Measurements from ENCODE around the gene NPY1R.

NPY1R gene

DNA sequence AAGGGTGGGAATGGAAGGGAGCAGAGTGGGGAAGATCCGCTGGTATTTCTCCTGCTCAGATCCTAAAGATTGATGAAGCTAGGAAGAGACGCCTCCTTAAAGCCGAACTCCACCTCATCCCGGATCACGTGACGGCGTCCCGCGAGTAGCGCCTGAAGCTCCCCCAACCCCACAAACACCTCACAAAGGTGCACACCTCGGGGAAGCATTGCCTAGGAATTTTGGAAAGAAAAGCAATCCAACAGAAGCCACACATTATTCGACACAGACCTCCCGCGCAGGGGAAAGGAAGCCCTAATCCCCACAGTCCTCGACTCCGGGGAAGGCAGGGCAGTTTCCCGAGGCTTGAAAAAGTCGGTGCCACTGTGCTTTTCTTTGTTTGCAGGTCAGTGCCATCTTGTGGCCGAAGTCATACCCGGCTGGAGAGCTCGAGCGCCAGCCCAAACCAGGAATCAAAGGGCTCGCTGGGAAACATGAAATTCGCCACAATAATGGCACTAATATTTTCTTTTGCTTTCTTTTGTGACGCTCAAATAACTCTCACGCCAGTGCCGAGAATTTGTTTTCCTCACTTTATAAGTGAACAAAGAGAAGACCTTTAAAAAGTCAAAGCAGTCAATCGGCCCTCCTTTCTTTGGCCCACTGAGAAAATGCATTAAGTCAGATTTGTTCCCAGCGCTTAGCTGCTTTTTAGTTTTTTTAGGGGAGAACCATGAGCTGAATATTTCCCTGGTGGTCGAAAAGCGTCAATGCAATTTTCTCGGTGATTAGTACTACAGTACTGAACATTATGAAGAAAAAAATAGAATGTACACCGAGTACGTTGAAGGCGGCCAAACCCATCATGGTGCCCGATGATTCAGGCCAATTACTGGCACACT, at the start of gene NPY1R:
TSS of gene NPY1R (minus strand) at position 71 of the 881 bp plus-strand sequence. CDS start 6,042 bp downstream, outside the sequence.
- DNase-seq (ENCODE audit: low read depth in 2 of 2) = peak; percentile 5 to 43

DNA sequence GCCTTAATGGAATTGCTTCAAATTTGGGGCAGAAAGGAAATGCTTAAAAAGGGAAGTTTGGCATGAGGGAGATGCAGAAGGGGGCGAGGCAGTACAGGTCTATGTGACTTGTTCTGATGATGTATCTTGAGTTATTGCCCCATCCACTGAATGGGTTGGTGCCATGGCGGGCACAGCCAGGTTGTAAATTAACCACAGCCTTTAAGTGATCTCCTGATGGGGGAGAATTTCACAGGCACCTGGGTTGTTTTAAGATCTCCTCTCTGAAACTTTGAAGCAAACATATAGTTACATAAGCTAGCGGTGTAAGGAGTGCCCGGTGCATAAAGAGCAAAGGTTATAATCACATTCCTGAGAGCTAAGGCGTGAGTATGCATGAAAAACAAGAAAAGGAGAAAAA, 48.3 kb upstream of the NPY1R start:
- no peak for DNase-seq (ENCODE audit: low read depth in 2 of 2)

DNA sequence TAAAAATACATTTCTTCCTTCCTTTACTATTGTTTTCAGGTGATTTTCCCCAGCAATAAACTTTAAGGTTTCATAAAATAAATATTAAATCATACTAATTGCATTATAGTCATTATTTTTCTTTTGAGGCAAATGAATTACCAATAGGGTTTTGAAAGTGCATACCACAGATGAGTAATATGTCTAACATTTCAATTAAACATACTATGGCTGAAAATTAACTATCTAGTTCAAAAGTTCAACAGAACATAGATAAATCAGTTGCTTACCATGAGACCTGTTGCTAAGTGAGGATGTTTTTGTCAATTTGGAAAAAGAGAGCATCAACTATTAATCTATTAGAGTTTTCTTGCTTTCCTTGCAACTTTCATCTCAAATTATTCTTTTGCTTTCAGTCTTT, 46.3 kb upstream of the NPY1R start:
- no peak for DNase-seq (ENCODE audit: low read depth in 2 of 2)

DNA sequence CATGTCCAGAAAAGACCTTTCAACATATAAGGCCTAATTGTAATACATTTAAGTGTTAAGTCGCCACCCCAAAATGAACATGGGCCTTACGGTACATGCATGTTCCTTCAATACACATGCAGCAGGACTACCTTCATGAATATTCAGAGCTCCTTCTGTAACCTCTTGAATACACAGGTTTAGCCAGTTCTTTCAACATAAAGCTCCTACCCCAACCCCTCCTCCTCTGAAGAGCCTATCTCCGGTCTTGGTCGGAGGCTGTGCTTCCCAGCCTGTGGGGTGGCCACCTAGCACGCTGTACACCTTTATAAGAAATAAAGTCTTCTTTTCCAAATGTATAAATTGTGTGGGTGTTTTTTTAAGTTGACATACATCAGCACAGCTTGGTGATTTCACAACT, 39.6 kb upstream of the NPY1R start:
- DNase-seq (ENCODE audit: low read depth in 2 of 2) = no peak

DNA sequence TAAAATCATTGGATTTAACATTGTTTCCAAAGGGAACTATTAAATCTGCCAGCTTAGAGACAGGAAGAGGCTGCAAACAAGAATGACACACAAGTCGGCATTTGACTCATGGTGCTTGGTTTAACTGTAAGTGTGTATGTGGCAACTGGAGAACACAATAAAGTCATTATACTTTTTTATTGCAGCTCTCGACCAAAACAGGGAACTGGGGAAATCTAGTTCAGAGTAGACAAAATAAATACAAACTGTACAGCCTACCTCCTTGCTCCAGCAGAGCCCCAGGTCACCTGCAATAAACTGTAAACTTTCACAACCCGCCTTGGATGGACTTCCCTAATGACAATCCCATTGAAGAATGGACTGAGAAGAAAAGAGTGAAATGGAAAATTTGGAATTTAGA, 35.3 kb upstream of the NPY1R start:
- DNase-seq (ENCODE audit: low read depth in 2 of 2) = no peak

DNA sequence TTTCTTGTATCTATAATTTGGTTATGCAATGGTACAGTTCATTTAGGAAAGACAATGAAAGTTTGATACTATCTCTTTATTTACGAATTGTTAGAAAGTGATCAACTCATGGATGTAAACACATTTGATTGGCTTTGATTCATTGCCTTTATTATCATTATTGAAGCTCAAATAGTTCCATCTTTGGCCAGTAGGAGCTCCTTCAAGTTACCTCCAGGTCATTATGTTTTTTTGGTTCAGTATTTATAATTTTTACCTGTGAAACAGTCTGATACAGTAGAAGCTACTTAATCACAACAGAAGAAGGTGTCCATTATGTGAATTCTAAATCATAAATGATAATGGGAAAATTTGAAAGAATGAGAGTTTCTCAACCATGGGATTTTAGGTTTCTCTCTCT, 23.7 kb upstream of the NPY1R start:
- DNase-seq (ENCODE audit: low read depth in 2 of 2) = no peak

DNA sequence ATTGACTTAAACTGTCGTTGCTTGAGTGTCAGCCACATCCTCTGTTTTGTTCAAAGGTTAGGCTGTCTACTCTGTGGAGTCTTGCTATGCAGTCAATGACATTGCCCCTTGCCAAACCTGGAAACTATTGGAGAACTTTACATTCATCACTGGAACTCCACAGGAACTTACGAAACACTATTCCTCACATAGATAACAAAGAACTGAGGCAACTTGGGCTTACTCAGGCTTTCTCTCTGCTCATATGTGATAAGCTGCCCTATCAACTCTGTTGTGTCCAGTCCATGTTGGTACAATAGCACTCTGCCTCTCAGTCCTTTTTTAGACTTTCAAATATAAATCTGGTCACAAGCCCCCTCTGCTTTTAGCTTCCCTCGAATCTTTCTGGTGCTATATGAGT, 20.7 kb upstream of the NPY1R start:
- no peak for DNase-seq (ENCODE audit: low read depth in 2 of 2)

DNA sequence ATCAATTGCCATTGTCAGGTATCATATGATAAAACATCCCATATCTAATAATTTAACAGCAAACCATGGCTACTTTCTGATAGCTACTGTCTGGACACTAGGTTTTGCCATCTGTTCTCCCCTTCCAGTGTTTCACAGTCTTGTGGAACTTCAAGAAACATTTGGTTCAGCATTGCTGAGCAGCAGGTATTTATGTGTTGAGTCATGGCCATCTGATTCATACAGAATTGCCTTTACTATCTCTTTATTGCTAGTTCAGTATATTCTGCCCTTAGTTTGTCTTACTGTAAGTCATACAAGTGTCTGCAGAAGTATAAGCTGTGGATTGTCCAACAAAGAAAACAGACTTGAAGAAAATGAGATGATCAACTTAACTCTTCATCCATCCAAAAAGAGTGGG, 18.3 kb upstream of the NPY1R start:
- DNase-seq (ENCODE audit: low read depth in 2 of 2) = no peak

DNA sequence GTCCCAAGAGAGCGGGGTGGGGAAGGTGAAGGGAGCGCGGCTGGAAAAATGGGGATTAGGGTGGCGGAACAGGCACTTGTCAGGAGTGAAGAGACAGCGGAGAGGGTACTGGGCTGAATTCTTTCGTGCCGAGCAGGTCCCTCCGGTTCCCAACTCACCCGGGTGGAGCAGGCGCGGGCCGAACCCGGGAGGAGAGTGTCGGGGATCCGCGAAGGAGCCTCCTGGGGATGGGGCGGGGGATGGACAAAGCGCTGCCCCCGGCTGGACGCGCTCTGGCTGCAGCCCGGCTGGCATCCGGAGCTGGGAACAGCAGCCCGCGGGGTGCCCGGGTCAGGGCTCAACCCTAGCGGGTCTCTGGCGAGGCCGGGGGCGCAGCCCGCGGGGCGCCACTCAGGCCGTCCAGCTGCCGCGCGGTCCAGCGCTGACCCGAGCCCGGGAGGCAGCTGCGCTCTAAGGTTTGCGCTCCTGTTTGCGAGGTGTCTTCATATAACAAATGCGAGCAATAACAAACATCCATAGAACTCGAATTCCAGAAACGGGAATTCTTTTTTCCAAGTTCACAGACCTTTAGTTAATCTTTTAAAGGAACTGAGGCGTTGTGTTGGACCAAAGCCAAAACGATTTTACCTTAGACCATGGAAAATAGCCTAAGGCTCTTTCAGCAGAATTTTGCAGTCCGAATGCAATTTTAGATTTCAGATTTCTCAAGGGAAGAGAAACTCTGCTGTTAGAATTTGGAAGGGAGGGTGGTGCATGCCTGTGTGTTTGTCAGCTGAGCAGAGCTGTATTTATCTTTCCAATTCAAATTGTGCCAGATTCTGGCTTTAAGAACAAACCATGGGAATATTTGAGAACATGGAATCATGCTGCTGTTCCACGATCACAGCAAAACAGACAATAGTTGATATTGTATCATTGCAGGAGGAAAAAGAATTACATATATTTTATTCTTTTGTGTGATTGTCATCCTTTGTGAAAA, 12.0 kb upstream of the NPY1R start:
- DNase-seq (ENCODE audit: low read depth in 2 of 2) = no peak

DNA sequence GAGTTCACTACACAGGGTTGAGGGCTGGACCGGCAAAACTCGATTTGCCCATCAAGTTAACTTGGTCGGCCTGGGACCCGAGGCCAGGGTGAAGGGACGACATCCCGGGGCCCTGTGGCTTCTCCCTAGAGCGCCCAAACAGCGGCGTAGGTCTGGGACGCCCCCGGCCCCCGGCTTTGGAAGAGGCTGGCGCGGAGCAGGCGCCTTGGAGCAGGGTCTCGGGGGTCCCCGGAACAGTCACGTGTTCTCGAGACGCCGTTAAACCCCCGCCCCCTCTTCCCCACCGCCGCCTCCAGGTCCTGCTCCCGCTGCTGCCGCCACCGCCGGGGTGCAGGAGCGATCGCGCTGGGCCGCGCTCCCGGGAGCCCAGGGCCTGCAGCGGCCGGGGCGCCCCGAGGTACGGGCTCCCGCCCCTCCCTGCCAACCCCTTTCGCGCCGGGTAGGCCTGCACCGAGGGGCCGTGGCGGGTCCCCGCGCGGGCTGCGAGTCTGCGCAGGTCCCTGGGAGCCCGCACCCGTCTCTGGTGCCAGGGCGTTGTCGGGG, 11.3 kb upstream of the NPY1R start, which contains the start of gene NPY5R:
TSS of gene NPY5R (plus strand) at position 289 of the 543 bp plus-strand sequence. CDS start 6,382 bp downstream, outside the sequence.
- DNase-seq (ENCODE audit: low read depth in 2 of 2) = no peak

DNA sequence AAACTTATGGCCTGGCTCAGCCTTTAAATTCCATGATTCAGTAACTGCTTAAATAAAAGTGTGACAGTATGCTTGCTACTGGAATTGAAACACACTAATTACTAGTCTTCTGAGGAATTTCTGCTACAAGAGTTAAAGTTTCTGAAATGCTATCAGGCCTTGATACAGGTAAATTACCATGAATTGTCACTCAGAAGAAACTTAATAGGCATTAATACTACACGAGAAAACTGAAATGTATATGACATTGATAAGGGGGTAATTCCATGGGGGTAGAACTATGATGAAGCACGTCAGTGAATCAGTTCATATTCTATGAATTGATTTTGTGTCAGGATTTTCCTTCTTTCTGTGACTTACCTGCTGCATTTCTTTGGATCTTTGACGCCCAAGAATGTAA, 3.0 kb upstream of the NPY1R start:
- no peak for DNase-seq (ENCODE audit: low read depth in 2 of 2)

DNA sequence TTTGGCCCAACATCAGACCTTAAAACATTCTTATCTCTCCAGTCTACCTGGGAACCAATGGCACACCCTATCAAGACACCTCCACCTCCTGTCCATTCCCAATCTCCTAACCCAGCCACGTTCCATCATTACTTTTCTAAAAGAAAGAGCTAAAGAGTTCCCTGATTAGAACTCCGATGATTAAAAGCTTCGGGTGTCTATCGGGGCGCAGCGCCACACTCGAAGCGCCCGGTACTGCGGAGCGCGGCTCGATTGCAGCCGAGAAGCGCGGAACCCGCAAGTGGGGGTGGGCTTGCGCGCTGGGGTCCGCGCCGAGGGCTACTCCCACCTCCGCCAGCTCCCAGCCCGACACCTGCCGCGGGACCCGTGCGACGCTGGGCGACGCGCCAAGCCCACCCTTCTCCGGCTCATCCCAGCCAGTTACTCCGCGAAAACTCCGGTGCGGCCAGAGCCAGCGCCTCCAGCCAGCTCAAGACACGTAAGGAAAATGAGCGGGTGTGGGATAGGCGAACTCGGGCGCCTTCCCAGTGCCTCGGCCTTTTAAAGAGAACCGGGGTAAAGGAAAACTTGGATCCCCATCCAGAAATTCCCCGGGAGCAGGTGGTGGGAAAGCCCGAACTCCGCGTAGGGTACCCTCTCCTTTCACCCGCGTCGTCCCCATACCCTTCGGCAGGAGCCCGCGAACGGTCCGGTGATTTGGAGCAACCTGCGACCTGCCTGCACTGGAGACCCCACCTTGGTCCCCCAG, 593 bp downstream of the NPY1R start:
- DNase-seq (ENCODE audit: low read depth in 2 of 2) = no peak

DNA sequence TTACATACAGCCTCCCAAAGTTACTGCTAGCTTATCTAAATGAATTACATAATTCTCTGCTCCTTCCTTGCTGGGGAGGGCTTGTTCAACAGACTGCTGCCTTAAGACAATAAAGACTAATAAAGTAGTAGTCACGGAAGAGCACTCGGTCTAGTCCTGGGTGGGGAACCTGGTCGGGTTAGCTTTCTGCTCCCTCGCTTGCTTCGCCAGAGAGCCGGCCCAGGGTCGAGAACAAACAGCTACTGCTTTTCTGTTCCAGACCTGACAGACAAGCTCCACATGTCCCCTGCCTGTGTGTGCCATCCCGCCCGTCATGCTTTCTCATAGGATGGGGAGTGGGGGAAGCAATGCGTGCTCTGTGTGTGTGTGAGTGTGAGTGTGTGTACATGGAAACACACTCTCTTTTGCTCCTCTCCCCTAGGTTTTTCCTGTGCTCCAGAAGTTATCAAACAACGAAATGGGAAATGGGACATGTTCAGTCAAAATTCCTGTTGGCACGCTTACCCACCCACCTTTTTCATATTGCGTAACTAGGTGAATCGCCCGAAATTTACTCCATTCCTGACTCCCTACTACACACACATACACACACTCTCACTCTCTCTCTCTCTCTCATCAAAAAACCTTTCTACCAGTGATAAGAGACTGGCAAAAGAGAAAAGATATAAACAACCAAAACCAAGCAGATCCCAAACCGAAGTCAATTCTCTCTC, 1.3 kb downstream of the NPY1R start:
- no peak for DNase-seq (ENCODE audit: low read depth in 2 of 2)

DNA sequence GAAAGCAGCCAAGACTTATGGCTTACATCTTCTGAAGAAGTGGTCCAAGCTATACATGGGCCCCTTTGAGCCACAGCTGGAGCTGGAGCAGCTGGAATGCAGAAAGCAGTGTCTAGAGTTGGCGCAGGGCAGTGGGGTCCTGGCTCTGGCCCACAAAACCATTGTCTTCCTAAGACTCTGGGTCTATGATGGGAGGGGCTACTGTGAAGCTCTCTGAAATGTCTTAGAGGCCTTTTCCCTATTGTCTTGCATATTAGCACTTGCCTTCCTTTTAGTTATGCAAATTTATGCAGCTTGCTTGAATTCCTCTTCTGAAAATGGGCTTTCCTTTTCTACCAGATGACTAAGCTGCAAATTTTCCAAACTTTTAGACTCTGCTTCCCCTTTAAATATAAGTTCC, 15.3 kb downstream of the NPY1R start:
- no peak for DNase-seq (ENCODE audit: low read depth in 2 of 2)

DNA sequence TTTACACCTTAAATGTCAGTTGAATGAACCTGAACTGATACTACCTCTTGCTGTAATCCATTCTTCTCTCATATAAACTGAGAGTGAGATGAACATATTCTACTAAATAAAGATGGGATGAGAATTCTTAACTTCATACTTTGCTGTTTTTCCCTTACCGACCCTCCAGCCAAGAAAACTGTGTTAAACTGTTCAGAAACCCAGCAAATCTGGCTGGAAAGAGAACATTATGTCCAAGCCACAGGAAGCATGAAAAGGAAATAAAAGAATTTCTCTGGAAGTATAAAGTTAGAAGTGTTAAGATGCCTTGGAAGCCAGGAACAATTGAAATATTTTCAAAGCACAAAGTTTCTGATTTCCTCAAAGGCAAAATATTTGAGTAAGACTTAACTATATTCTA, 22.9 kb downstream of the NPY1R start:
- DNase-seq (ENCODE audit: low read depth in 2 of 2) = no peak

DNA sequence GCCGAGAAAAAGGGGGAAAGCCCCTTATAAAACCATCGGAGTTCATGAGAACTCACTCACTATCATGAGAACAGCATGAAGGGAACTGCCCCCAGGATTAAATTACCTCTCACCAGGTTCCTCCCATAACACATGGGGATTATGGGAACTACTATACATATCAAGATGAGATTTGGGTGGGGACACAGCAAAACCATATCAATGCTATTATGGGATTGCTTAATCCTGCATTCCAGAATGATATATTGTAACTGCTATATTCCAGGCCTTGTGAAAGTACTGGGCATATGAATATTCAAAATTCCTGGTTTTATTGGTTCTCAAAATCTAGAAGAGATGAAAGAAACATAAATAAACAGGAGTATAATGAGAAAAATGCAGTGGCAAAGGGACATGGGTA, 29.3 kb downstream of the NPY1R start:
- no peak for DNase-seq (ENCODE audit: low read depth in 2 of 2)

DNA sequence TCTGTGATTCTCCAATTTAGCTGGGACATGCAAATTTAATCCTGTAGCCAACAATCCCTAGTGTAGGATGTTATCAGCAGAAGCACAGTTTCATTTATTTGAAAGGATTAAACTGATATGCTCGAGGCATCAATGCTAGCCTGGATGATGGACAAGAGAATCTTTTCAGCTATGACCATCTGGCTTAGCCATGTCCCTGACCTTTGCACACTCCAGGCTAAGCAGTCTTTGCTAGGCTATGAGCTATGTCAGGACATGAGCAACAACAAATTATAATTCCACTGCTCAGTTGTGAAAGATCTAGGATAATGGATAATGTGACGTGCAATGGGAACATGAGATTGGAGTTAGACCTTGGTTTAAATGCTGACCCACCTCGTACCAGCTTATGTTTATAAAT, 32.0 kb downstream of the NPY1R start:
- no peak for DNase-seq (ENCODE audit: low read depth in 2 of 2)

DNA sequence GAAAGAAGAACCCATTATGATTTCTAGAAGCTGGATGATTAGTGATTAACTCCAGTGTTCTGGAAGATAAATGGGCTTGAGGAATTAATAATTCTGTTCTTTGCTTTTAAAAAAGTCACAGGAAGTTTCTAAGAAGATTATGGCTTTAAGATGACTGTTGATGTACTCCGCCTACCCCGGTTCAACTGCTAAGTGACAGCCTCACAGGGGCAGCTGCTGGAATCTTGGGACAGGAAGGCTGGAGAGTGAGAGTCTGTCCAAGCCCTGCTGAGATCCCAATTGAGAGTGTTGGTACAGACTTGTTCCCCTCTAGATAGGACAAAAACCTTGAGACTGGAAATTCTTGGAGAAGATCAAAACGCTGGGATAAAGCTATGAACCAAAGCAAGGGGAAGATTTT, 37.3 kb downstream of the NPY1R start:
- no peak for DNase-seq (ENCODE audit: low read depth in 2 of 2)

DNA sequence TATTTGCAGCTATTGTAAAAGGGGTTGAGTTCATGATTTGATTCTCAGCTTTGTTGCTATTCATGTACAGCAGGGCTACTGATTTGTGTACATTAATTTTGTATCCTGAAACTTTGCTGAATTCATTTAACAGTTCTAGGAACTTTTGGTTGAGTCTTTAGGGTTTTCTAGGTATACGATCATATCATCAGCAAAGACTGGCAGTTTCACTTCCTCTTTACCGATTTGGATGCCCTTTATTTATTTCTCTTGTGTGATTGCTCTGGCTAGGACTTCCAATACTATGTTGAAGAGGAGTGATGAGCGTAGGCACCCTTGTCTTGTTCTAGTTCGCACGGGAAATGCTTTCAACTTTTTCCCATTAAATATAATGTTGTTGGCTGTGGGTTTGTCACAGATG, 48.1 kb downstream of the NPY1R start:
- no peak for DNase-seq (ENCODE audit: low read depth in 2 of 2)

DNA sequence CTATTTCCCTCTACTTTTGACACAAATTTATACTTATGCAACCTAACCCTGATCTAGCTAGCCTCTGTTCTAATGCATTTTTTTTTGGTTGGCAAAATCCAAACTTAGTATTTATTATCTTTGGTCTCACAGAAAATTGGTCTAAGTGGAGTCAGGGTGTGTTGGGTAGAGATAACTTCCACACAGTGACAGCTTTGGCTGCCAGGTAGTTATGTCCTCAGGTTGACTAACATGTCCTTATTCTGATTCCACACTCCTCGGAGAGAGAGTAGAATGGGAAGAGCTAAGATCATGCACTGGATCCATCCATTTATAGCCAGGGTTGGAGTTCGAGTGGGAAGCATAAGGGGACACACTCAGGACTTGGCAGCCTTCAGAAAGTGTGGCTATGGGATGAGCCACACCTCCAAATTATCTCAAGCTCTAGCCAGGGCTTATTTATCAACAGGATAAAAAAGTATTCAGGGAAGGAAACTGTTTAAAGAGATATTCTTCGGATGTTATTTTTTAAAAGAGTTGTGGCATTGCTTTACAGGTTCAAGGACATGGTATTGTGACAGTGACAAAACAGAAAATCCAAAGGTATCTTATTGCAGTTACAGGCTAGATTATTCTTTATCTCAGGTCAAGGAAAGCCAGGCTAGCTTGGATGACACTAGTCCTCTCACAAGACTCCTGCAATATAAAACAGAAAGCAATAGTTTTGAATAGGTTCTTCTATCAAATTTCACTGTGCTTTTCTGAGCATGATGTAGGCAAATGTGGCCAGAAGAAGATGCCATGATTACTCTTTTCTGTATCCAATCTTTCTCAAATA, 51.5 kb downstream of the NPY1R start:
- no peak for DNase-seq (ENCODE audit: low read depth in 2 of 2)

Data from stimulated activated CD4-positive, alpha-beta T cell treated with anti-CD3 and anti-CD28 coated beads, Interleukin-12 subunit alpha, Interleukin-12 subunit beta, amount 100 ng/mL, for 24 hours (primary cell).